ENCODE data around the gene SIRPG.

- TF ChIP-seq CTCF (IDR thresholded peaks at IDR 0.05) (no peak), POLR2A (IDR thresholded peaks at IDR 0.05) (no peak), POLR2AphosphoS5 (IDR thresholded peaks at IDR 0.05; ENCODE audit: insufficient read depth in 1 of 2, low read depth in 1 of 2) (no peak)
These were observed 32.4 kb downstream of the SIRPG start for GRCh38 chr20:1625083-1625690.

Data from vagina (tissue), 2 donors.